Activated T-helper 1 cell treated with anti-CD3 and anti-CD28 coated beads, Interleukin-12 subunit alpha, Interleukin-12 subunit beta, Interleukin-2, Interleukin-4 antibody, amounts not matched to agents 30 ng/mL and 10 ng/mL and 1 ng/mL, durations not matched to agents 14 hours and 24 hours and 36 hours (primary cell): ENCODE measurements around the gene MYH2. TPM values are rescaled to one million over a fixed set of nuclear protein-coding genes. Genes with fewer than 3 reads are reported as not detected.

Source experiments
- DNase-seq: peaks from one replicate; pipeline ENCODE4 v3.0.0; 2021; ENCODE audit warnings: low spot score
- H3K27ac Mint-ChIP-seq: one replicate; pipeline ENCODE4 v1.8.0; 2021; ENCODE audit warnings: mild to moderate bottlenecking, mixed read lengths
- H3K27me3 Mint-ChIP-seq: one replicate; pipeline ENCODE4 v1.8.0; 2022; ENCODE audit warnings: mild to moderate bottlenecking, moderate library complexity, mixed read lengths; ENCODE audit not compliant: insufficient read depth
- H3K36me3 Mint-ChIP-seq: one replicate; pipeline ENCODE4 v1.8.0; 2021; ENCODE audit warnings: low read depth, mixed read lengths
- H3K4me1 Mint-ChIP-seq: one replicate; pipeline ENCODE4 v1.8.0; 2021; ENCODE audit warnings: low read depth, mixed read lengths
- H3K4me3 Mint-ChIP-seq: one replicate; pipeline ENCODE4 v1.8.0; 2021; ENCODE audit warnings: mild to moderate bottlenecking, moderate library complexity, mixed read lengths
- H3K9me3 Mint-ChIP-seq: one replicate; pipeline ENCODE4 v1.8.0; 2021; ENCODE audit warnings: mixed read lengths
- intact Hi-C: fragments of 100-400 bp; cut with micrococcal nuclease; formaldehyde crosslinking; loops from one replicate; pipeline ENCODE4 v1.15.1; 2024
- total RNA-seq: library from RNA; stranded (reverse); gene quantifications from 2 replicates; pipeline ENCODE4 v1.2.3, GENCODE V29; 2022

MYH2 gene
- total RNA-seq, 1 donor from 2014 or later = not detected

GRCh38 chr17:10492004-10492403 lies 57.5 kb downstream of the MYH2 start:
- H3K36me3 Mint-ChIP-seq = no peaks in the 10 kb centered on the region
- intact Hi-C loops = no loop called here
- H3K27me3 Mint-ChIP-seq = no peaks in the 10 kb centered on the region
- no peaks in the 10 kb centered on the region for H3K4me1 Mint-ChIP-seq
- peaks cover 33% of the 10 kb centered on the region for H3K9me3 Mint-ChIP-seq
- H3K27ac Mint-ChIP-seq = no peak overlapping the region
- no peak overlapping the region for H3K4me3 Mint-ChIP-seq
- no peak for DNase-seq

DNA sequence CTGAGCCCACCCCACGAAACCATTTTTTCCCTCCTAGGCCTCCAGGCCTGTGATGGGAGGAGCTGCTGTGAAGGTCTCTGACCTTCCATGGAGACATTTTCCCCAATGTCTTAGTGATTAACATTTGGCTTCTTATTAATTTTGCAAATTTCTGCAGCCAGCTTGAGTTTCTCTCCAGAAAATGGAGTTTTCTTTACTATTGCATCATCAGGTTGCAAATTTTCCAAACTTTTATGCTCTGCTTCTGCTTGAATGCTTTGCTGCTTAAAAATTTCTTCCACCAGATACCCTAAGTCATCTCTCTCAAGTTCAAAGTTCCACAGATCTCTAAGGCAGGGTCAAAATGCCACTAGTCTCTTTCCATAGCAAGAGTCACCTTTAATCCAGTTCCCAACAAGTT lies 67.2 kb downstream of the MYH2 start:
- no peaks in the 10 kb centered on the region for H3K27me3 Mint-ChIP-seq
- intact Hi-C loops = no loop called here

DNA sequence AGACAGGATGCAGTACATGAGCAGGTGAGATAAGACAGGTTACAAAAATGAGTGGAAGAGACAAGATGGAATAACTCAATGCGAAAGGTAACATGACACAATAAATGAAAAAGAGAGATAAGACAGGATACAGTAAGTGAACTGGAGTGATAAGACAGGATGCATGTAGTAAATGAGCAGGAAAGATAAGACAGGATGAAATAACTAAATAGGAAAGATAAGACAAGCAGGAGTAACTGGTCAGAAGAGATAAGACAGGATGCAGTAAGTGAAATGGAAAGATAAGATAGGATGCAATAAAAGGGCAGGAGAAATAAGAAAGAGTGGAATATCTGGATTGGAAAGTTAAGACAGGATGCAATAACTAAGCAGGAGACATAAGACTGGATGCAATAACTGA lies 71.8 kb downstream of the MYH2 start:
- DNase-seq = no peak
- Mint-ChIP-seq H3K36me3 (no peaks in the 10 kb centered on the region), H3K9me3 (peaks cover 8% of the 10 kb centered on the region), H3K4me3 (no peak overlapping the region), H3K4me1 (no peaks in the 10 kb centered on the region), H3K27me3 (no peaks in the 10 kb centered on the region), H3K27ac (no peak overlapping the region)
- intact Hi-C loops = no loop called here

More for the DNA sequence above, 67.2 kb downstream of the MYH2 start:
- Mint-ChIP-seq H3K36me3 (no peaks in the 10 kb centered on the region), H3K27ac (no peak overlapping the region), H3K4me3 (no peak overlapping the region), H3K9me3 (peaks cover 21% of the 10 kb centered on the region), H3K4me1 (no peaks in the 10 kb centered on the region)
- DNase-seq = no peak

GRCh38 chr17:10474536-10474935 lies 74.9 kb downstream of the MYH2 start:
- no peaks in the 10 kb centered on the region for H3K27me3 Mint-ChIP-seq
- H3K4me1 Mint-ChIP-seq = no peaks in the 10 kb centered on the region
- no peaks in the 10 kb centered on the region for H3K9me3 Mint-ChIP-seq
- no peak overlapping the region for H3K4me3 Mint-ChIP-seq
- H3K27ac Mint-ChIP-seq = no peak overlapping the region
- H3K36me3 Mint-ChIP-seq = no peaks in the 10 kb centered on the region
- no peak for DNase-seq
- intact Hi-C loops = no loop called here

DNA sequence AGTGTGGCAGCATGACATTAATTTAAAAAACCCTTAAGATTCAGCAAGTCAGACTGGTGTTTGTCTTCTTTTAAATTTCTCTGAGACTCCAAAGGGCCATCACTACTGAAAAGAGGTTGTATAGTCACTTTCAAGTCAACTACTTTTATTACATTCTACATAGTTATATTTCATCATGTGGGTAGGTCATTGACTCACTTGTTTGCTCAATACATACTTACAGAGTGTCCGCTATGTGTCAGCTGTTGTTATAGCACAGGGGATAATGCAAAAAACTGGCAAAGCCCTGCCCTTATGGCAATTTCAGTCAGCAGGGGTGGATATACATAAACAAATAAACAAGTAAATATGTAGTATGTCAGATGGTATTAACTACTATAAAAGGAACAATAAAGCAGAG lies 77.6 kb downstream of the MYH2 start:
- Mint-ChIP-seq H3K4me3 (no peak overlapping the region), H3K4me1 (no peaks in the 10 kb centered on the region), H3K9me3 (no peaks in the 10 kb centered on the region), H3K36me3 (no peaks in the 10 kb centered on the region), H3K27ac (no peak overlapping the region), H3K27me3 (no peaks in the 10 kb centered on the region)
- DNase-seq = no peak
- intact Hi-C loops = no loop called here

Other genes with a start within 250 kb of the MYH2 start
- not detected in 2 replicates for gene MYH13, start 176.7 kb downstream of the MYH2 start, total RNA-seq
- gene MYH8, start 127.7 kb downstream of the MYH2 start, total RNA-seq = not detected in 2 replicates
- gene MYH4, start 80.1 kb downstream of the MYH2 start, total RNA-seq = not detected in 2 replicates
- not detected in 2 replicates for gene MYH1, start 31.1 kb downstream of the MYH2 start, total RNA-seq
- gene MYH3, start 107.7 kb upstream of the MYH2 start, total RNA-seq = 6.5 and 7.3 TPM in 2 replicates
- 42.0 and 43.7 TPM in 2 replicates for gene SCO1, start 147.9 kb upstream of the MYH2 start, total RNA-seq
- 10.3 and 12.6 TPM in 2 replicates for gene ADPRM, start 147.9 kb upstream of the MYH2 start, total RNA-seq
- 0.98 and 1.3 TPM in 2 replicates for gene TMEM220, start 180.4 kb upstream of the MYH2 start, total RNA-seq